Ishikawa (cell line): ENCODE measurements around the gene PTPRN2.

Source experiments
- EGR1 ChIP-seq: IDR thresholded peaks from 2 replicates; pipeline ENCODE4 v1.6.1; 2012
- EP300 ChIP-seq: IDR thresholded peaks from 2 replicates; pipeline ENCODE4 v1.6.1; 2012; ENCODE audit warnings: borderline replicate concordance
- NFIC ChIP-seq: IDR thresholded peaks from 2 replicates; pipeline ENCODE4 v1.6.1; 2012
- RAD21 ChIP-seq: IDR thresholded peaks from 2 replicates; pipeline ENCODE4 v1.6.1; 2012; ENCODE audit warnings: low read depth
- TAF1 ChIP-seq: IDR thresholded peaks from 2 replicates; pipeline ENCODE4 v1.6.1; 2012; ENCODE audit warnings: low read depth, mild to moderate bottlenecking
- TEAD4 ChIP-seq: IDR thresholded peaks from 2 replicates; pipeline ENCODE4 v1.6.1; 2012
- YY1 ChIP-seq: IDR thresholded peaks from 2 replicates; pipeline ENCODE4 v1.6.1; 2012; ENCODE audit warnings: low read depth
- ZBTB7A ChIP-seq: IDR thresholded peaks from 2 replicates; pipeline ENCODE4 v1.6.1; 2012; ENCODE audit warnings: low read depth
- TF ChIP-seq, protein P1 (sequence below): IDR thresholded peaks from 2 replicates; pipeline ENCODE4 v1.6.1; 2012
- TF ChIP-seq, protein P2 (sequence below): IDR thresholded peaks from 2 replicates; pipeline ENCODE4 v1.6.1; 2012
- TF ChIP-seq, protein P3 (sequence below): IDR thresholded peaks from 2 replicates; pipeline ENCODE4 v1.6.1; 2012; ENCODE audit warnings: low read depth, mild to moderate bottlenecking

GRCh38 chr7:158035343-158035742, 552.3 kb downstream of the PTPRN2 start:
- TF ChIP-seq, protein P1, sequence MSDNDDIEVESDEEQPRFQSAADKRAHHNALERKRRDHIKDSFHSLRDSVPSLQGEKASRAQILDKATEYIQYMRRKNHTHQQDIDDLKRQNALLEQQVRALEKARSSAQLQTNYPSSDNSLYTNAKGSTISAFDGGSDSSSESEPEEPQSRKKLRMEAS: no peak
- TF ChIP-seq TEAD4 (no peak), ZBTB7A (no peak), NFIC (no peak), TAF1 (no peak), EP300 (no peak), EGR1 (no peak), YY1 (no peak), RAD21 (no peak)
- TF ChIP-seq, protein P2, sequence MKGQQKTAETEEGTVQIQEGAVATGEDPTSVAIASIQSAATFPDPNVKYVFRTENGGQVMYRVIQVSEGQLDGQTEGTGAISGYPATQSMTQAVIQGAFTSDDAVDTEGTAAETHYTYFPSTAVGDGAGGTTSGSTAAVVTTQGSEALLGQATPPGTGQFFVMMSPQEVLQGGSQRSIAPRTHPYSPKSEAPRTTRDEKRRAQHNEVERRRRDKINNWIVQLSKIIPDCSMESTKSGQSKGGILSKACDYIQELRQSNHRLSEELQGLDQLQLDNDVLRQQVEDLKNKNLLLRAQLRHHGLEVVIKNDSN: no peak
- TF ChIP-seq, protein P3, sequence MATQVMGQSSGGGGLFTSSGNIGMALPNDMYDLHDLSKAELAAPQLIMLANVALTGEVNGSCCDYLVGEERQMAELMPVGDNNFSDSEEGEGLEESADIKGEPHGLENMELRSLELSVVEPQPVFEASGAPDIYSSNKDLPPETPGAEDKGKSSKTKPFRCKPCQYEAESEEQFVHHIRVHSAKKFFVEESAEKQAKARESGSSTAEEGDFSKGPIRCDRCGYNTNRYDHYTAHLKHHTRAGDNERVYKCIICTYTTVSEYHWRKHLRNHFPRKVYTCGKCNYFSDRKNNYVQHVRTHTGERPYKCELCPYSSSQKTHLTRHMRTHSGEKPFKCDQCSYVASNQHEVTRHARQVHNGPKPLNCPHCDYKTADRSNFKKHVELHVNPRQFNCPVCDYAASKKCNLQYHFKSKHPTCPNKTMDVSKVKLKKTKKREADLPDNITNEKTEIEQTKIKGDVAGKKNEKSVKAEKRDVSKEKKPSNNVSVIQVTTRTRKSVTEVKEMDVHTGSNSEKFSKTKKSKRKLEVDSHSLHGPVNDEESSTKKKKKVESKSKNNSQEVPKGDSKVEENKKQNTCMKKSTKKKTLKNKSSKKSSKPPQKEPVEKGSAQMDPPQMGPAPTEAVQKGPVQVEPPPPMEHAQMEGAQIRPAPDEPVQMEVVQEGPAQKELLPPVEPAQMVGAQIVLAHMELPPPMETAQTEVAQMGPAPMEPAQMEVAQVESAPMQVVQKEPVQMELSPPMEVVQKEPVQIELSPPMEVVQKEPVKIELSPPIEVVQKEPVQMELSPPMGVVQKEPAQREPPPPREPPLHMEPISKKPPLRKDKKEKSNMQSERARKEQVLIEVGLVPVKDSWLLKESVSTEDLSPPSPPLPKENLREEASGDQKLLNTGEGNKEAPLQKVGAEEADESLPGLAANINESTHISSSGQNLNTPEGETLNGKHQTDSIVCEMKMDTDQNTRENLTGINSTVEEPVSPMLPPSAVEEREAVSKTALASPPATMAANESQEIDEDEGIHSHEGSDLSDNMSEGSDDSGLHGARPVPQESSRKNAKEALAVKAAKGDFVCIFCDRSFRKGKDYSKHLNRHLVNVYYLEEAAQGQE: no peak
